Natural killer cell treated with Interleukin-12 subunit alpha and Interleukin-12 subunit beta and Interleukin-15 and Interleukin-18, amount 100 ng/mL, for 72 hours (primary cell): ENCODE measurements around the gene HS6ST3. TPM values are rescaled to one million over a fixed set of nuclear protein-coding genes. Genes with fewer than 3 reads are reported as not detected.

Source experiments
- ATAC-seq, 2 donors: fragments of 150-1000 bp; cut with Tn5 transposase in 1 of 2; sonication (Bioruptor Pico), chemical (Tn5 transposase) in 1 of 2; 2 replicates each; pipeline ENCODE4 v1.10.0; 2021
- DNase-seq: peaks from one replicate; pipeline ENCODE4 v3.0.0; 2022; ENCODE audit warnings: low spot score
- H3K27ac Mint-ChIP-seq, 2 donors: 1 replicate in 1 of 2; 2 replicates in 1 of 2; pipeline ENCODE4 v1.8.0; 2022; ENCODE audit warnings: mixed read lengths in 2 of 2, mild to moderate bottlenecking in 1 of 2, moderate library complexity in 1 of 2
- H3K27me3 Mint-ChIP-seq, 2 donors: 1 replicate in 1 of 2; 2 replicates in 1 of 2; pipeline ENCODE4 v1.8.0; 2022; ENCODE audit warnings: mixed read lengths in 2 of 2
- H3K36me3 Mint-ChIP-seq: one replicate; pipeline ENCODE4 v1.8.0; 2022; ENCODE audit warnings: mixed read lengths
- H3K4me1 Mint-ChIP-seq, 2 donors: 1 replicate in 1 of 2; 2 replicates in 1 of 2; pipeline ENCODE4 v1.8.0; 2022; ENCODE audit warnings: low read depth in 2 of 2, mixed read lengths in 2 of 2, mild to moderate bottlenecking in 1 of 2
- H3K4me3 Mint-ChIP-seq: one replicate; pipeline ENCODE4 v1.8.0; 2022; ENCODE audit warnings: mixed read lengths
- H3K9me3 Mint-ChIP-seq: 2 replicates; pipeline ENCODE4 v1.8.0; 2022; ENCODE audit warnings: mixed read lengths
- total RNA-seq, 2 donors: library from RNA; stranded (reverse); gene quantifications; one replicate each; pipeline ENCODE4 v1.2.3, GENCODE V29; 2022

HS6ST3 gene
- total RNA-seq, 2 donors from 2014 or later = not detected

DNA sequence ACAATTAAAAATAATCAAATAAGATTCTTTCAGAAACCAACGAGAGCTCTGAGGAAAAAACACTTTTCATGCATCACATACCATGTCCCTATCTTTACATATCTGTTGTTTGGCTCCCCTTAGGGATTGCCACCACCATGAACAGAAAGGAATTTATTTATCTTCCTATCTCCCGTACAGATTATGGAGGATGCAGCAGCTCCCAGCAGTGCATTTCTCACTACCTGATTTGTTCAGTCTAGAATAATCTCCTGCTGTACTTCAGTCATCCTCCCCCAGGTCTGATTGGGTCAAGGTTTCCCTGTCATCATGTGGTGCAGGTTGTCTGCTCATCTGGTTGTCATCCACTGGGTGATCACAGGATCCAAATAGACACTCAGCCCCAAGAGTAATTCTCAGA, 453.1 kb downstream of the HS6ST3 start:
- H3K4me3 Mint-ChIP-seq = no peak overlapping the region
- H3K9me3 Mint-ChIP-seq = peaks cover 5% of the 10 kb centered on the region
- ATAC-seq = no peak
- H3K4me1 Mint-ChIP-seq = no peaks in the 10 kb centered on the region
- no peak overlapping the region for H3K27ac Mint-ChIP-seq
- H3K36me3 Mint-ChIP-seq = no peaks in the 10 kb centered on the region
- DNase-seq = no peak
- H3K27me3 Mint-ChIP-seq = no peaks in the 10 kb centered on the region

DNA sequence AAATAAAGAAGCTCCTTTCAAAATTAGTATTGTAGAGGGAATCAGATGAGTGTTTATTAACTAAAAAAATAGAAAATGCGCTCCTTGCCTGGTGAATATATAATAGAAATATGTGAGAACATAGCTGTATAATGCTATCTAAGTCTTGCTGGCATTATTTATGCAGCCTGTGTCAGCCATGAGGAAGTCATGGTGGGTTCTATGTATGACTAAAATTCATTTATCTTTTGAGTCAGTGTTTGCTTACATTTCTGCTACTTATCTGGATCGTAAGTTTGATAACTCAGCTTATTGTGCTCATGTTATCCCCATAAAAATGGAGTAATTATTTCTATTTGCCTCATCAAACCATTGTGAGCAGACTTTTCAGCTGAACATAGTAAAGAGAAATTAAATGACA, 455.1 kb downstream of the HS6ST3 start:
- H3K27me3 Mint-ChIP-seq = no peaks in the 10 kb centered on the region
- no peak overlapping the region for H3K4me3 Mint-ChIP-seq
- ATAC-seq (no peak), DNase-seq (no peak)
- no peaks in the 10 kb centered on the region for H3K36me3 Mint-ChIP-seq
- H3K9me3 Mint-ChIP-seq = peaks cover 13% of the 10 kb centered on the region
- H3K4me1 Mint-ChIP-seq = no peaks in the 10 kb centered on the region
- H3K27ac Mint-ChIP-seq = no peak overlapping the region

DNA sequence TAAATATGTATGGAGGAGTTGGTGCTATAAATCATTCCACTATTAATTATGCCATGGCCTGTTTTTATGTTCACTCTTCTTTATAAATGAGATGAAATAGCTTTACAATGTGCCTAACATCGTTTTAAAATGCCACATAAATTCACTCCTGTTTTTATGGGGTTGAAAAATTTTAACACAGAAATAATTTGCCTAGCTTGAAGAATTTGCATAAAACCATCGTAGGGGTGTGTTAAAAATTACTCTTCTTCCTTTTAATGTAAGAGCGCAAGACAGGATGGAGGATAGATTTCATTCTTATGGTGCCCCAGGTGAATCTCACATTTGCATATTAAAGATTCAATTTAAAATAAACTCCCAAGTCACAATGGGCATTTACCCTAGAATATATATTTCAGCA, 456.6 kb downstream of the HS6ST3 start:
- Mint-ChIP-seq H3K27me3 (no peaks in the 10 kb centered on the region), H3K9me3 (peaks cover 13% of the 10 kb centered on the region), H3K4me1 (no peaks in the 10 kb centered on the region), H3K4me3 (no peak overlapping the region), H3K27ac (no peak overlapping the region), H3K36me3 (no peaks in the 10 kb centered on the region)
- DNase-seq = no peak
- no peak for ATAC-seq

DNA sequence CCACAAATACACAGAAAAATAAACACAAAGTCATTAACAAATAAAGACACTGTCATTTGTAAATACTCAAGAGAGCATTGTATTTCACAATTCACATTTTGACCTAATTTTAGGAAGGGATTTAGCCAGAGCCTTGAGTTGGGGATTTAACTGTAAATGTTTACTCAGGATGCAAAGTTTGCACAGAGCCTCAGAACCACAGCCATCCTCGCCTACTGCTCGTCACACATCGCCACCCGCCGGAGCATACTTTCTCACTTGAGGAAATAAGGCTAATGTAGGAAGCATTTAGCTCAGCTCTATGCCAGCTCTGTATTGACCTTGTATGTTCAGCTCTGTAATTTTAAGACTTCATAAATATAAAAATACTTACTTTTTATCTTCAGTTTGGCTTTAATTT, 461.6 kb downstream of the HS6ST3 start:
- H3K9me3 Mint-ChIP-seq = peaks cover 22% of the 10 kb centered on the region
- peaks cover 4% of the 10 kb centered on the region for H3K36me3 Mint-ChIP-seq
- no peaks in the 10 kb centered on the region for H3K4me1 Mint-ChIP-seq
- no peaks in the 10 kb centered on the region for H3K27me3 Mint-ChIP-seq
- DNase-seq (no peak), ATAC-seq (no peak)
- no peak overlapping the region for H3K27ac Mint-ChIP-seq
- no peak overlapping the region for H3K4me3 Mint-ChIP-seq

DNA sequence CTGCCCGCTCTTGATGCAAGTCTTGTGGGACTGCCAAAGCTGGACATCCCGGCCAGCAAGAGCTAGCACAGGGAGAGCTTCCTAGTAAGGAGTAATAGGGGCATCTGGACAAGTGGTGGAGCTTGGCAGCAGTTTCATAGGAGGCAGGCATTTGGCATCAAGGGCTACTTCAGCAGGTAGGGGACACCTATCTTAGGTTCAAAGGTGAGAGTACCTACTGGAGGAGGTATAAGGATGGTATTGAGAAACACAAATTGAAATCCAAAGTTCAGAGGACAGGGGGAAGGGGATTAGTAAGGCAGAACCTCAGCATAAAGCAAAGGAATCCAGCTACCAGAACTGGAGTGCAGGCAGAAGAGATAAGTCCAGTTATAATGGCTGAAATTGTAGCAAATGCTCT, 462.7 kb downstream of the HS6ST3 start:
- DNase-seq (no peak), ATAC-seq (no peak)
- Mint-ChIP-seq H3K4me1 (no peaks in the 10 kb centered on the region), H3K27ac (no peak overlapping the region), H3K27me3 (no peaks in the 10 kb centered on the region), H3K4me3 (no peak overlapping the region), H3K9me3 (peaks cover 22% of the 10 kb centered on the region), H3K36me3 (peaks cover 4% of the 10 kb centered on the region)

DNA sequence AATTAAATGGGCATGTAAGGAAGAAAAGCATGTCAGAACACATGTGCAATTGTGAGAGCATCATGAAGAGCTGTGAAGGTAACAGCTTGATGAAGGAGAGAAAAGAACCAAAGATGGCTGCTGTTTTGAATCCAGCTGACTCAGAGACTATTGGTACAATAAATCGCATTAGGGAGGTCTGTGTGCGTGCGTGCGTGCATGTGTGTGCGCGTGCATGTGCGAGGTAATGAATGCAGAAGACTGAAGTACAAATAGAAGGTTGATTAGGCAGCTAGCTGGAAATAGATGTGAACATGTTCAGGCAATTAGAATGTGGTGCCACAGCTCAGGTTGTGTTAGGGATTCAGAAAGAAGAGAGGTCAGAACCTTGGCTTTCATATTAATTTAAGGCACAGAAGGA, 463.9 kb downstream of the HS6ST3 start:
- H3K4me1 Mint-ChIP-seq = no peaks in the 10 kb centered on the region
- no peak for ATAC-seq

DNA sequence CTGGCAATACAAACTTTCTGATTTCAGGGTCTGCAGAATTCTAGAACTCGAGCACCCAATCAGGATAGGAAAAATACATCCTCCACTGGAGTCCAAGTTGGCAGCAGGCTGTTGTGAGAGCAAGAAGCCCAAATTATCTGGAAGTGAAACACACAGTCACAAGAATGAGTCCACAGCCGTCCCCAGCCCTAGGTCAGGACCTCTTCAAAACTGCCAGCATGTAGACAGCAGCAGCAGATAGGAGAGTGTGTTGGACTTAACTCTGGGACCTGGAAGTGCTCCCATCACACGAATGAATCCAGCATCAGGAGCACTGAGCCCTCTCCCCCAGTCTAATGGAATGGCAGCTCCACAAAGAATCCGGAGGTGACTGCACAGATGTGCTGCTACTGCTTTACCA, 483.7 kb downstream of the HS6ST3 start:
- H3K27me3 Mint-ChIP-seq = no peaks in the 10 kb centered on the region
- H3K27ac Mint-ChIP-seq = no peak overlapping the region
- H3K4me3 Mint-ChIP-seq = no peak overlapping the region
- no peaks in the 10 kb centered on the region for H3K36me3 Mint-ChIP-seq
- no peaks in the 10 kb centered on the region for H3K4me1 Mint-ChIP-seq
- H3K9me3 Mint-ChIP-seq = peaks cover 10% of the 10 kb centered on the region
- no peak for ATAC-seq
- no peak for DNase-seq

More for the DNA sequence above, 463.9 kb downstream of the HS6ST3 start:
- peaks cover 4% of the 10 kb centered on the region for H3K36me3 Mint-ChIP-seq
- peaks cover 20% of the 10 kb centered on the region for H3K9me3 Mint-ChIP-seq
- no peak overlapping the region for H3K27ac Mint-ChIP-seq
- no peak for DNase-seq
- H3K4me3 Mint-ChIP-seq = no peak overlapping the region
- no peaks in the 10 kb centered on the region for H3K27me3 Mint-ChIP-seq

DNA sequence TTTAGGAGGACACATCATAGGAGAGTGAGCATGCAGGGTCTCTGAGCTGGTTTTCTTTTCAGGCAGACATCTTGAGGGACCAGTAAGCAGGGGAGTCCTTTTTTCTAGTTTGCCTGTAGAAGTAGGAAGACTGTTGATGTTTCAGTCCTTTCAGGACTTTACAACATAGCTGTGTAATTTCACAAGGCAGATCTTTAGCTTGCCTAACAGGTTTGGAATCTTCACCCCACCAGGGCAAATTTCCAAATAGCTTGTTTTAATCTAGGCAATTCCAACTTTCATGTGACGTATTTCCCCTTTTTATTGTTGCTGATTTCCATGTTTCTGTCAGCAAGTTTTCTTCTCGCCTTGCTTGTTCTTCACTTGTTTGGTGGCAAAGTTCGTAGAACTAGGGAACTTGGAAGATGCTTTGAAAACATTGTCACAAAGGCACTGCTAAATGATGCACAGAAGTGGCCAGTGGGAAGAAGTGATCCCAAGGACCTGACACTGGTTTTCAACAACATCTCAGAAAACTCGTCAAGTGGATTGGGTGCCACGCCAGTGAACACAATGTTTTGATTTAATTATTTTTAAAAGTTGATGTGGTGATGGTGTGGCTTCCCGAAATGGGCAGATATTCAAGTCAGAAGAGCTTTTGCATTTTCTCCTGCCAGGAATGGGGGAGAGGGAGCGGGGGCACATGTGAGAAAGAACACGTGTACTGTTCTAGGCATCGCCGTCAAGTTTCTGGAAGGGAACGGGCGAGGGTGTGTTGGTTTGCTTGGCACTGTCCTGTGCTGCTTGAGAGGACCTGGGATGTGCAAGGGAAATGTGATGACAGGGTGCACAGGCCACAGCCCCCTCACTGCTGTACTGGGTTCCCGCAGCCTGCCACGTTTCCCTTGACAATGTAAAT, 485.8 kb downstream of the HS6ST3 start:
- Mint-ChIP-seq H3K27ac (no peak overlapping the region), H3K36me3 (no peaks in the 10 kb centered on the region)
- no peak for ATAC-seq

DNA sequence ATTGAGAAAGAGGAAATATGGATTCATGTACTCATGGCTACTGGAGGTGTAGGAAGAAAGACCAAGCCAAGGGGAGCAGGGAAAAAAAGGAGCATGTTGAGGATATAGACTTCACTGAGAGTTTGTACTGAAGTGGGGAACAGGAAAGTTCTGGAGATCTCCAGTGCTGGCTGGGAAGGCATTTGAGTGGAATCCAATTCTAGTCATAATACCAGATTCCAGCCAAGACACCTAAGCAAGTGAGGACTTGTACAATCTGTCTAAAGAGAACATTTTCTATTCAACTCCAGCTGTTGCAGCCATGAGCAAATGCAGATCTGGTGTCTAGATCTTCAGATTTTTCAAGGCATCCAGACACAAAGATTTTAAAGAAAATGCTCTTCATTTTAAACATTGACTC, 491.8 kb downstream of the HS6ST3 start:
- H3K4me3 Mint-ChIP-seq = no peak overlapping the region
- no peak overlapping the region for H3K27ac Mint-ChIP-seq
- no peaks in the 10 kb centered on the region for H3K4me1 Mint-ChIP-seq
- H3K36me3 Mint-ChIP-seq = peaks cover 7% of the 10 kb centered on the region
- no peak for ATAC-seq
- no peak for DNase-seq
- H3K27me3 Mint-ChIP-seq = no peaks in the 10 kb centered on the region
- H3K9me3 Mint-ChIP-seq = peaks cover 19% of the 10 kb centered on the region

More for the DNA sequence above, 485.8 kb downstream of the HS6ST3 start:
- H3K4me1 Mint-ChIP-seq = no peaks in the 10 kb centered on the region
- DNase-seq = no peak
- H3K27me3 Mint-ChIP-seq = no peaks in the 10 kb centered on the region
- H3K4me3 Mint-ChIP-seq = no peak overlapping the region
- H3K9me3 Mint-ChIP-seq = peaks cover 8% of the 10 kb centered on the region

DNA sequence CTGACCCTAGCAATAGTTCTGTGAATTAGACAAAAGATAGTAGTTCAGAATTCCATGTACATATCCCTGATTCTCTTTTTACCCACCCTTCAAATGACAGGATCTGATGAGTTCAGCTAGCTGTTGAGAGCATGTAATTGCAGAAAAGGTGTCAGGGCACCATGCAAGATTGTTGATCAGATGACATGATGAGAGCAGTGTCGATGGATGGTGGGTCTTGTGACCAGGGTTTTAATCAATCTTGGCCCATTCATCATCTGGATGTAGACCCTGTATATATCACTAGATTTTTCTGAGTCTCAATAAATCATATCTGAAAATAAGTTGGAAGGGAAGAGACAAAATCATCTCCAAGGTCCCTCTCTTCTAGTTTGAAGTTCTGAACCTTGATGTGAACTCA, 525.3 kb downstream of the HS6ST3 start:
- Mint-ChIP-seq H3K9me3 (peaks cover 11% of the 10 kb centered on the region), H3K27me3 (no peaks in the 10 kb centered on the region), H3K4me1 (no peaks in the 10 kb centered on the region), H3K4me3 (no peak overlapping the region), H3K36me3 (no peaks in the 10 kb centered on the region), H3K27ac (no peak overlapping the region)
- no peak for ATAC-seq
- DNase-seq = no peak

DNA sequence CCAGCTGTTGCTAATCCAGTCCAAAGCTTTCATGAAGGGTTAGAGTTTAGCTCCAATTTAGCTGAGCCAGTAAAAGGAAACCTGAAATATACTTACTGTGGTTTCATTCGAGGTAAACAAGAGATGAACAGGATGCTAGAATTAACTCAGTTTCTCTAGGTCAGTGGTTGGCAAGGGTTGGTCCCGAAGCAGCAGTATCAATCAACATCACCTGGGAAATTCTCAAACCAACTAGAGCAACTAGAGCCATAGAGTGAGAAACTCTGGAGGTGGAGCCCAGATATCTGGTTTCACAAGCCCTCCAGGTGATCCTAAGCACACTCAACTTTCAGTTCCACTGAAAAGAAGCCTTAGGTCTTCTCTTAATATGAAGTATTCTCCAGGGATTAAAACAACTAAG, 527.6 kb downstream of the HS6ST3 start:
- Mint-ChIP-seq H3K9me3 (peaks cover 10% of the 10 kb centered on the region), H3K4me3 (no peak overlapping the region), H3K4me1 (no peaks in the 10 kb centered on the region), H3K36me3 (no peaks in the 10 kb centered on the region), H3K27ac (no peak overlapping the region), H3K27me3 (no peaks in the 10 kb centered on the region)
- DNase-seq (no peak), ATAC-seq (no peak)

DNA sequence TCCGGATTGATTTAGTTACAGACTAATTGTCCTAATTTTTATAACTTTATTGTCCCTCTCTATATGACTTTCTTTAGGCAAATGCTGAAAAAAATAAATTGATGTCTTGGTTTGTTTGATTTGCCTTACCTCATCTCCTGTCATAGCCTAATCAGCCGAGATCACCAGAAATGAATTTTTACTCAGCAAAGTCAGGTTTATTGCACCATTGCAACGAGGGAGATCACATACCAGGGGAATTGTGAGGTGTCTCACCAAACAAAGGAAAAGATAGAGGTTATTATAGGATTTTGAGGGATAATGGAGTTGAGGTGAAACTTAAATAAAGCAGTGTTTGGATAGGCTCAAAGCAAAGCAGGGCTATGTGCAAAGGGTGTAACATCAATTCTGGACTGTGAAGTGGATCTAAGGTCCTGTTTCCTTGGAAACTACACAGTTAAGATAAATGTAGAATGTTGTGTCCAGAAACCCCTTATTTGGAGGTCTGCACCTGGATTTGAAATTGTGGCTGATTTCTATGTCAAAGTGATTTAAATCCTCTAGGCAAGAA, 531.8 kb downstream of the HS6ST3 start:
- Mint-ChIP-seq H3K4me3 (no peak overlapping the region), H3K9me3 (peaks cover 4% of the 10 kb centered on the region), H3K36me3 (no peaks in the 10 kb centered on the region), H3K4me1 (no peaks in the 10 kb centered on the region), H3K27ac (no peak overlapping the region), H3K27me3 (no peaks in the 10 kb centered on the region)
- ATAC-seq (no peak), DNase-seq (no peak)

DNA sequence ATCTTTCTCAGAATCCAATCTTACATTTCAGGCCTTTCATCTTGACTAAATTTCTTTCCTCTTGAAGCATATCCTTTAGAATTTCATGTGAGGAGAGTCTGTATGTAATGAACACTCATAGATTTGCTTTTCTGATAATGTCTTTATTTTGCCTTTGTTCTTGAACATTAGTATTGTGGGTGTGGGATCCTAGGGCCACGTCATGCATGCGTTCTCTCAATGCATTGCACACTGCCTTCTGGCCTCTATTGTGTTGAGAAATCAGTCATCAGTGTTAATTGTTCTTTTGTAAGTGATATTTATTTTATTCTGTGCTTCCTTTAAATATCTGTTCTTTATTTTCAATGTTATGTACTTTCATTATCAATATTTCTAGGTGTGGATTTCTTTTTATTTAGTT, 539.4 kb downstream of the HS6ST3 start:
- no peak for ATAC-seq
- no peak for DNase-seq

DNA sequence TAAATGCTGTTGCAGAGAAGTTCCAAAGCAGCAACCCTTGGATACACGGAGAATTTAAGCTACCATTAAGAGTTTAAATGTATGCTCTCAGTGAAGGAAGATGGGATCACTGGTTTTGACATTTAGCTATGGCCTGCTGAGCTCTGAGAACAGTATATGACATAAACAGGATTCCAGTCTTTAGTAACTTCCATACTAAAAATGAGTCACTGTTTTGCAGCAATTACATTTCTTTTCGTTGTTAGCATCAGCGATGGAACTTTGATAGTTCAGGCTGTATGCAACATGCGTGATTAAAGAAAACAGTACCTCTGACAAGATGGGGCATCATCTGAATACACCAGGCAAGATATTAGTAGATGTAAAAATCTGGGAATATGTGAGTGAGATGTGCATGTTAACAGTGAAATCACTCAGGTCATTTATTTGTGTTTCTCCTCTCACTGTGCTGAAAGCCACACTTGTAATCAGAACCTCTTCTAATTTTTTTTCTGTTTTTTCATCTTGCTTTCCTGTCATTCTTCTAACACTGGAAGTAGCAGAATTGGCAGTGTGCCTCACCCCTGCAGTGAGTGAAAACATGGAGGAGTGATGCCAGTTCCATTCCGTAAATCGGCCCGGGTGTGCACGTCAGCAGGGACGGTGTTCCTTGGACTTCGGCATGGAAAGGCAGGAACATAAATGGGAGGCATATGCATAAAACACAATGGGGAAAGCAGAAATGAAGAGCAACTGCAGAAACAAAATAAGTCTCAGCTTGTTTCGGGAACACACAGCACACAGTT, 542.8 kb downstream of the HS6ST3 start:
- Mint-ChIP-seq H3K27me3 (no peaks in the 10 kb centered on the region), H3K4me1 (no peaks in the 10 kb centered on the region), H3K27ac (no peak overlapping the region), H3K4me3 (no peak overlapping the region), H3K36me3 (peaks cover 6% of the 10 kb centered on the region), H3K9me3 (peaks cover 23% of the 10 kb centered on the region)
- DNase-seq = no peak
- ATAC-seq = no peak

More for the DNA sequence above, 539.4 kb downstream of the HS6ST3 start:
- no peaks in the 10 kb centered on the region for H3K4me1 Mint-ChIP-seq
- H3K9me3 Mint-ChIP-seq = peaks cover 8% of the 10 kb centered on the region
- H3K4me3 Mint-ChIP-seq = no peak overlapping the region
- no peak overlapping the region for H3K27ac Mint-ChIP-seq
- peaks cover 6% of the 10 kb centered on the region for H3K36me3 Mint-ChIP-seq
- no peaks in the 10 kb centered on the region for H3K27me3 Mint-ChIP-seq
